Calu3 (cell line): ENCODE data around the gene STMN3. TPM values are rescaled to one million over a fixed set of nuclear protein-coding genes. Genes with fewer than 3 reads are reported as not detected.

Experiments used
- BruUV-seq: library from RNA; stranded (reverse); fragments of 400-500 nt; replicated peaks from 2 replicates; lab custom pipeline; 2021; lab: Mats Ljungman, UMichigan
- CTCF ChIA-PET: fragments of 300-600 bp; sonication (Branson Sonifier 250); formaldehyde crosslinking; loops from one replicate; lab custom pipeline; 2022; ENCODE audit warnings: antibody characterized with exemption; lab: Charles Lee
- DNase-seq: peaks from one replicate; pipeline ENCODE4 v3.0.0; 2022
- H3K27ac Mint-ChIP-seq: one replicate; pipeline ENCODE4 v1.8.0; 2022; ENCODE audit warnings: mixed read lengths; ENCODE audit not compliant: unreplicated experiment
- H3K27me3 Mint-ChIP-seq: one replicate; pipeline ENCODE4 v1.8.0; 2022; ENCODE audit warnings: mixed read lengths; ENCODE audit not compliant: unreplicated experiment
- H3K36me3 Mint-ChIP-seq: one replicate; pipeline ENCODE4 v1.8.0; 2022; ENCODE audit warnings: mild to moderate bottlenecking, moderate library complexity, mixed read lengths; ENCODE audit not compliant: insufficient read depth, unreplicated experiment
- H3K4me1 Mint-ChIP-seq: one replicate; pipeline ENCODE4 v1.8.0; 2022; ENCODE audit warnings: mild to moderate bottlenecking, low read depth, mixed read lengths; ENCODE audit not compliant: unreplicated experiment
- H3K4me3 Mint-ChIP-seq: one replicate; pipeline ENCODE4 v1.8.0; 2022; ENCODE audit warnings: mild to moderate bottlenecking, low read depth, moderate library complexity, mixed read lengths; ENCODE audit not compliant: unreplicated experiment
- H3K9me3 Mint-ChIP-seq: one replicate; pipeline ENCODE4 v1.8.0; 2022; ENCODE audit warnings: low read depth, mixed read lengths; ENCODE audit not compliant: unreplicated experiment
- intact Hi-C: fragments of 100-400 bp; cut with micrococcal nuclease; formaldehyde crosslinking; loops from one replicate; pipeline ENCODE4 v1.10.0; 2022; ENCODE audit not compliant: unreplicated experiment
- total RNA-seq: library from RNA; stranded (reverse); gene quantifications from 2 replicates; pipeline ENCODE4 v1.2.3, GENCODE V29; 2022
- TF ChIP-seq, protein P1 (sequence below): fragments of 200-600 bp; IDR thresholded peaks from one replicate; pipeline ENCODE4 v1.8.0; 2022; ENCODE audit warnings: antibody characterized with exemption; ENCODE audit not compliant: unreplicated experiment

The STMN3 gene
- total RNA-seq, 1 experiment from 2014 or later = 2.3 TPM

DNA sequence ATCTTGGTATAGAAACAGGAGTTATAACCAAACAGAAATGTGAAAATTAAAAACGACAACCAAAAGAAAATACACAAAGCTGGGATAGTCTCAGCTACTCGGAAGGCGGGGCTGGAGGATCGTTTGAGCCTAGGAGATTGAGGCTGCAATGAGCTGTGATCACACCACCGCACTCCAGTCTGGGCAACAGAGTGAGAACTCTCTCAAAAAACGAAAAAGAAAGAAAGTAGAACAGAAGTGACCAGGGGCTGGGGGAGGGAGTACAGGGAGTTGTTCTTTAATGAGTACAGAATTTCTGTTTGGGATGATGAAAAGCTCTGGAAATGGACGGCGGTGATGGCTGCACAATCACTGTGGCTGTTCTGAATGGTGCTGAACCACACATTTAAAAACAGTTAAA is 32.2 kb downstream of the STMN3 start:
- Mint-ChIP-seq H3K36me3 (peaks cover 12% of the 10 kb centered on the region), H3K4me3 (no peak overlapping the region), H3K9me3 (no peaks in the 10 kb centered on the region), H3K4me1 (peaks cover 6% of the 10 kb centered on the region), H3K27ac (no peak overlapping the region), H3K27me3 (no peaks in the 10 kb centered on the region)
- CTCF ChIA-PET = interaction anchor here (0.8 kb wide), 1 partner anchor 25 kb away, joined by 3 read pairs; no protein-coding TSS in a partner anchor
- intact Hi-C loops = no loop called here
- TF ChIP-seq, protein P1, sequence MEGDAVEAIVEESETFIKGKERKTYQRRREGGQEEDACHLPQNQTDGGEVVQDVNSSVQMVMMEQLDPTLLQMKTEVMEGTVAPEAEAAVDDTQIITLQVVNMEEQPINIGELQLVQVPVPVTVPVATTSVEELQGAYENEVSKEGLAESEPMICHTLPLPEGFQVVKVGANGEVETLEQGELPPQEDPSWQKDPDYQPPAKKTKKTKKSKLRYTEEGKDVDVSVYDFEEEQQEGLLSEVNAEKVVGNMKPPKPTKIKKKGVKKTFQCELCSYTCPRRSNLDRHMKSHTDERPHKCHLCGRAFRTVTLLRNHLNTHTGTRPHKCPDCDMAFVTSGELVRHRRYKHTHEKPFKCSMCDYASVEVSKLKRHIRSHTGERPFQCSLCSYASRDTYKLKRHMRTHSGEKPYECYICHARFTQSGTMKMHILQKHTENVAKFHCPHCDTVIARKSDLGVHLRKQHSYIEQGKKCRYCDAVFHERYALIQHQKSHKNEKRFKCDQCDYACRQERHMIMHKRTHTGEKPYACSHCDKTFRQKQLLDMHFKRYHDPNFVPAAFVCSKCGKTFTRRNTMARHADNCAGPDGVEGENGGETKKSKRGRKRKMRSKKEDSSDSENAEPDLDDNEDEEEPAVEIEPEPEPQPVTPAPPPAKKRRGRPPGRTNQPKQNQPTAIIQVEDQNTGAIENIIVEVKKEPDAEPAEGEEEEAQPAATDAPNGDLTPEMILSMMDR = no peak
- DNase-seq = no peak
- BruUV-seq = no TSS peak

DNA sequence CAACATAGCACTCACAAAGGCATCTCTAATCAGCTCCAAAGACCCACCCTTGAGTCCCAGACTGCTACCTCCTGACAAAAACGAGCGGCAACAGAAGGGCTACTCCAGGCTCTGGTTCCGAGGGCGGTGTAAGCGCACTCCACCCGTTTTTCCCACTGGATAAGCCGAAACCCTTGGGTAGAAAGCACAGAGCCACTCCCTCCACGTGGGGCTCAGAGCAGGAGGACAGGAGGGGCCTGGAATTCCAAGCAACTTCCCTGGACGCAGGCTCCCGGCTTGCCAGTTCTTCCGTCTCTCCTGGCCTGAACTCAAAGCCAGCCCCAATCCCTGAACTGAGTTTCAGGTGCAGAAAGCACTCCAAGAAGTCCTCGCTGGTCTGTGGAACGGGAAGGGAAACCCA is 33.7 kb downstream of the STMN3 start:
- no peak for DNase-seq
- H3K9me3 Mint-ChIP-seq = peaks cover 5% of the 10 kb centered on the region
- TF ChIP-seq, protein P1 = no peak
- peaks cover 6% of the 10 kb centered on the region for H3K36me3 Mint-ChIP-seq
- H3K27ac Mint-ChIP-seq = no peak overlapping the region
- no TSS peak for BruUV-seq
- H3K4me1 Mint-ChIP-seq = no peaks in the 10 kb centered on the region
- intact Hi-C loops = no loop called here
- CTCF ChIA-PET = interaction anchor here (0.6 kb wide), 1 partner anchor 62 kb away, joined by 7 read pairs; no protein-coding TSS in a partner anchor
- H3K4me3 Mint-ChIP-seq = no peak overlapping the region
- no peaks in the 10 kb centered on the region for H3K27me3 Mint-ChIP-seq

DNA sequence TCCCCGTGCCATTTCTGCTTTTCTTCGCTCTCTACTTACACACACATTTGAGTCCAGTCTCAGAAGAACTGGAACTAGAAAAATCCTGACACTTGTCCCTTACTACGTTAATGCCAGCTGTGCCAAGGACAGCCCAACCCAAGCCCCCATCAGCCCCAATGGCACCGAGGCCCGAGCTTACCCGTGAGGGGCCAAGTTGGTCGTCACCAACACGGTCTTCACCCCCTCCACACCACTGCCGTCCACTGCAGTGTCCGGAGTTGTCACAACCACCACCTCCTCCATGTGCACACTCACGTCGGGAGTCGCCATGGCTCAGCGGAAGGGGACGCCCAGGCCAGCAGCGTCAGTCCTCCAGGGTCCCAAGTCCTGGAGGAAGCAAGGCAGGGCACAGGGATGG is 34.1 kb downstream of the STMN3 start:
- no TSS peak for BruUV-seq
- Mint-ChIP-seq H3K4me3 (no peak overlapping the region), H3K9me3 (peaks cover 5% of the 10 kb centered on the region), H3K27ac (no peak overlapping the region), H3K27me3 (no peaks in the 10 kb centered on the region), H3K36me3 (peaks cover 6% of the 10 kb centered on the region), H3K4me1 (no peaks in the 10 kb centered on the region)
- CTCF ChIA-PET = interaction anchor here (0.7 kb wide), 1 partner anchor 264 kb away, joined by 3 read pairs; no protein-coding TSS in a partner anchor
- TF ChIP-seq, protein P1 = no peak
- intact Hi-C loops = no loop called here
- DNase-seq = no peak

DNA sequence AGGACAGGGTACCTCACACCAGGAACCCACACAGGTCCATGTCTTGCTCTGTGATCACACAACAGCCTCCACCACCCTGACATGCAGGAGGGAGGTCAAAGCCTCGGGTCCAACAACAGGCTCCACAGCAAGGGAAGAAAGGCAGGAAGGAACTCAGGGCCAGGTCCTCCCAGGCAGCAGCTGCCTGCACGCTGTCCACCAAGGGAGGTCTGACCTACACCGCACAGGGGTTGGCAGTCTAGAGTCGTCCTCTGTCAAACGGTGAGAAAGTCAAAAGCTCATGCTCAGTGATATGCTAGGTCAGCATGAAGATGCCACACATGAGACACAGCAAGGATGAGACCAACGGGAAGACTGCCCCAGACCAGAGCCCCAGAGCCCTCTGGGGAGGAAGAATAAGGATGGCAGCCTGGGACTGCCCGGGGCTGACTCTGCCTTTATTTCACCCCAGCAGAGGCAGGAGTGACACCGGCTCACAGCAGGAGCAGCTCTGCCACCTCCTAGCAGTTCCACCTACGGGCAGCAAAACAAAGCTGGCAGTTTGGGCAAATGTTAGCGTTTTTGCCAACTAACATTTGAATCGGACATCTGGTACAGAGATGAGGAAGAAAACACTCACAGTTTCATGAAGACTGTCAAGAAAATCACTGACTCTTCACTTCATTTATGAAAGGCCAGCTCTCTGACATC is 34.8 kb downstream of the STMN3 start:
- BruUV-seq = no TSS peak
- TF ChIP-seq, protein P1 = no peak
- Mint-ChIP-seq H3K36me3 (peaks cover 6% of the 10 kb centered on the region), H3K4me3 (no peak overlapping the region), H3K27me3 (no peaks in the 10 kb centered on the region), H3K9me3 (peaks cover 5% of the 10 kb centered on the region), H3K27ac (no peak overlapping the region), H3K4me1 (no peaks in the 10 kb centered on the region)
- intact Hi-C loops = no loop called here
- DNase-seq = no peak
- CTCF ChIA-PET = interaction anchor here (0.6 to 0.7 kb wide), 2 partner anchors 166 to 265 kb away, joined by 3 to 6 read pairs; no protein-coding TSS in a partner anchor
